ENCODE measurements around the gene CNPY2.

Gene CNPY2

DNA sequence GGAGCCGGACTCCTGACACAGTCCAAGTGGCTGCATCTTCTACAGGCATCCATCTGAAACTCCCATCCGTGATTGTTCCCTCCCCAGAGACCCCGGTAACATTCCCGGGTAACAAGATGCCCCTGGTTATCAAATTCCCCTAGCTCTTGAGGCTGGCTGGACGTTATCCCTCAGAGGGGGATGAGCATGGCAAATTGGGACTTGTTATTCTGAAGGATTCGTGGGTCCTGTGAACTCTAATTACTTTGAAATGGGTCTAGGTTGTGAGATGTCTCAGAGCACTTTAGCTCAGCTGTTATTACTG lies 18.7 kb upstream of the CNPY2 start:
- peaks cover 4% of the 10 kb centered on the region for H3K27me3 Mint-ChIP-seq (ENCODE audit: low read depth)
- H3K36me3 Mint-ChIP-seq (ENCODE audit: low read depth): no peaks in the 10 kb centered on the region
- peak overlapping the region; percentile 91 to 92 (median 92) for H3K4me3 Mint-ChIP-seq
- TF ChIP-seq, protein P1, sequence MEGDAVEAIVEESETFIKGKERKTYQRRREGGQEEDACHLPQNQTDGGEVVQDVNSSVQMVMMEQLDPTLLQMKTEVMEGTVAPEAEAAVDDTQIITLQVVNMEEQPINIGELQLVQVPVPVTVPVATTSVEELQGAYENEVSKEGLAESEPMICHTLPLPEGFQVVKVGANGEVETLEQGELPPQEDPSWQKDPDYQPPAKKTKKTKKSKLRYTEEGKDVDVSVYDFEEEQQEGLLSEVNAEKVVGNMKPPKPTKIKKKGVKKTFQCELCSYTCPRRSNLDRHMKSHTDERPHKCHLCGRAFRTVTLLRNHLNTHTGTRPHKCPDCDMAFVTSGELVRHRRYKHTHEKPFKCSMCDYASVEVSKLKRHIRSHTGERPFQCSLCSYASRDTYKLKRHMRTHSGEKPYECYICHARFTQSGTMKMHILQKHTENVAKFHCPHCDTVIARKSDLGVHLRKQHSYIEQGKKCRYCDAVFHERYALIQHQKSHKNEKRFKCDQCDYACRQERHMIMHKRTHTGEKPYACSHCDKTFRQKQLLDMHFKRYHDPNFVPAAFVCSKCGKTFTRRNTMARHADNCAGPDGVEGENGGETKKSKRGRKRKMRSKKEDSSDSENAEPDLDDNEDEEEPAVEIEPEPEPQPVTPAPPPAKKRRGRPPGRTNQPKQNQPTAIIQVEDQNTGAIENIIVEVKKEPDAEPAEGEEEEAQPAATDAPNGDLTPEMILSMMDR (IDR thresholded peaks at IDR 0.05; ENCODE audit: unreplicated experiment in 3 of 3): no peak
- H3K4me1 Mint-ChIP-seq: no peaks in the 10 kb centered on the region
- H3K27ac Mint-ChIP-seq: peak overlapping the region; percentile 99
- H3K9me3 Mint-ChIP-seq: no peaks in the 10 kb centered on the region

- Mint-ChIP-seq H3K27me3 (ENCODE audit: low read depth) (peaks cover 3% of the 10 kb centered on the region), H3K4me1 (no peaks in the 10 kb centered on the region), H3K9me3 (no peaks in the 10 kb centered on the region), H3K27ac (peak within 1 kb of the TSS; percentile 99), H3K4me3 (peak within 1 kb of the TSS; percentile 91 to 92 (median 92)), H3K36me3 (ENCODE audit: low read depth) (no peaks in the 10 kb centered on the region)
- TF ChIP-seq, protein P1 (IDR thresholded peaks at IDR 0.05; ENCODE audit: unreplicated experiment in 3 of 3): peak; percentile 33 to 69 (median 61)
These were observed 18.1 kb upstream of the CNPY2 start, which contains the start of gene PAN2 for GRCh38 chr12:56333679-56334489. Gene PAN2, minus strand, starts transcription at chr12:56334000. Its CDS starts 906 bp downstream, at chr12:56333094.

DNA sequence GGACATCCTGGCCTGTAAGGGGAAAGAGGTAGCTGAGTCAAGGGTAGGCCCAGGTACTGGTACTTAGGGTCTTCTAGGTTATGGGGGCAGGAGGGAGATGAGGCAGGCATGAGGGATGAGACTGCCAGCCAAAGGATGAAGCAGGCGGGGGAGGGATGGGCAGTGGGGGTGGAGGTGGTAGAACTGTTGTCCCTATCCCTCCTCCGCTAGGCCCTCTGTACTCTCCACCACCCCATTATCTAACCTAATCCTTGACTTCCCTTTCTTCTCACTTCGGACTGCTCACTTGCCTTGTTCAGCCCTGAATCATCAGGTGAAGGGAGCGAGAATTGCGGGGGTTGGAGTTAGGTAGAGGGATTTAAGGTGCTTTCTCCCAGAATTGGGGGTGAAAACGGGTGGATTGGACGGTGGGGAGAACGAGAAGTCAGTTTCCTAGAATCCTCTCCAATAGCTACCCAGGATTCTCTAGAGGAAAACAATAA lies 17.4 kb upstream of the CNPY2 start:
- Mint-ChIP-seq H3K4me3 (peak overlapping the region; percentile 91 to 92 (median 92)), H3K9me3 (no peaks in the 10 kb centered on the region), H3K27me3 (ENCODE audit: low read depth) (no peaks in the 10 kb centered on the region), H3K36me3 (ENCODE audit: low read depth) (no peaks in the 10 kb centered on the region), H3K27ac (peak overlapping the region; percentile 99), H3K4me1 (no peaks in the 10 kb centered on the region)
- TF ChIP-seq, protein P1 (IDR thresholded peaks at IDR 0.05; ENCODE audit: unreplicated experiment in 3 of 3): no peak

DNA sequence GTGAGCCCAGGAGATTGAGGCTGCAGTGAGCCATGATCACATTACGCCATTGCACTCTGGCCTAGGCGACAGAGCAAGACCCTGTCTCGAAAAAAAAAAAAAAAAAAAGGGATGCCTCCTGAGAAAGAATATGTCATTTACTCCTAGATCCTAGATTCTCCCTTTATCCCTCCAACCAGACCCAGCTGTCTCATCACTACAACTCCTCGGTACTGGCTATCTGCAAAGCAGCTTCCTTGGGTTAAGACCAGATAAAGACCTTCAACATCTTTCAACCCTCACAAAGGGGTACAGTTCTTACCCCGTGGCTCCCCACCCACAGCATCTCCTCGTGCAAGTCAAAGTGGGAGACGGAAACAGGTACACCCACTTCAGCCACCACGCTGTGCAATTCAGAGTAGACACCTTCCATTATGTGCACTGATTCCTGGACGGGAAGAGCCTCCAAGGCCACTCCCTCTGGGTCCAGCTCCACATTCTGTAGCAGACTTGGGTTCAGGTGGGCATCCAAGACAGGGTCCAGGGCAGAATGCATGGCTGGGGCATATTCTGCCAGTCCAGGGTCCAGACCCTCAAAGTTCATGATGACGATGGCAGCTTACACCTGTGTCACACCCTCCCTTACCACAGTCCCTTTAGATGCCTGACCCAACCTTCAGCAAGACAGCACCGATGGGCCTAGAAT lies 16.9 kb upstream of the CNPY2 start:
- Mint-ChIP-seq H3K9me3 (no peaks in the 10 kb centered on the region), H3K36me3 (ENCODE audit: low read depth) (peaks cover 2% of the 10 kb centered on the region), H3K4me3 (peak overlapping the region; percentile 91 to 92 (median 92)), H3K27ac (peak overlapping the region; percentile 99), H3K4me1 (no peaks in the 10 kb centered on the region), H3K27me3 (ENCODE audit: low read depth) (no peaks in the 10 kb centered on the region)
- TF ChIP-seq, protein P1 (IDR thresholded peaks at IDR 0.05; ENCODE audit: unreplicated experiment in 3 of 3): no peak

GRCh38 chr12:56330936-56331490 lies 15.2 kb upstream of the CNPY2 start:
- H3K27ac Mint-ChIP-seq: peak overlapping the region in 1 of 3 experiments; percentile 0
- no peaks in the 10 kb centered on the region for H3K4me1 Mint-ChIP-seq
- TF ChIP-seq, protein P1 (IDR thresholded peaks at IDR 0.05; ENCODE audit: unreplicated experiment in 3 of 3): no peak
- H3K27me3 Mint-ChIP-seq (ENCODE audit: low read depth): no peaks in the 10 kb centered on the region
- no peaks in the 10 kb centered on the region for H3K9me3 Mint-ChIP-seq
- peak overlapping the region in 1 of 3 experiments; percentile 26 for H3K4me3 Mint-ChIP-seq
- H3K36me3 Mint-ChIP-seq (ENCODE audit: low read depth): peaks cover 14% of the 10 kb centered on the region
